H4 (cell line): ENCODE results near the gene NRXN3. TPM values are rescaled to one million over a fixed set of nuclear protein-coding genes. Genes with fewer than 3 reads are reported as not detected.

ENCODE experiments used
- DNase-seq: peaks from one replicate; pipeline ENCODE4 v3.0.0-alpha.2; 2015; ENCODE audit warnings: low spot score
- total RNA-seq: library from RNA; depleted of rRNA; stranded (reverse); fragments of >200 nt; shearing (Covaris generic); gene quantifications from 2 replicates; pipeline ENCODE4 v1.2.3, GENCODE V29; 2014

Gene NRXN3
- total RNA-seq, 1 experiment from 2014 or later: 0.37 TPM

- no peak for DNase-seq
Measured at GRCh38 chr14:79605849-79606248, 1435.7 kb downstream of the NRXN3 start.

GRCh38 chr14:79608446-79608845, 1438.3 kb downstream of the NRXN3 start:
- DNase-seq: no peak

GRCh38 chr14:79613625-79614024, 1443.5 kb downstream of the NRXN3 start:
- DNase-seq: no peak

- no peak for DNase-seq
Measured at GRCh38 chr14:79614448-79614847, 1444.3 kb downstream of the NRXN3 start.

- peak; percentile 0 for DNase-seq
Measured at GRCh38 chr14:79627058-79627457, 1456.9 kb downstream of the NRXN3 start.

- peak; percentile 1 for DNase-seq
Measured at GRCh38 chr14:79629411-79630287, 1459.5 kb downstream of the NRXN3 start.

GRCh38 chr14:79630288-79630960, 1460.3 kb downstream of the NRXN3 start:
- DNase-seq: peak; percentile 1

- DNase-seq: peak; percentile 4
Measured at GRCh38 chr14:79631276-79631675, 1461.1 kb downstream of the NRXN3 start.

- DNase-seq: peak; percentile 0
Measured at GRCh38 chr14:79638672-79639266, 1468.6 kb downstream of the NRXN3 start.

GRCh38 chr14:79639613-79640012, 1469.4 kb downstream of the NRXN3 start:
- peak; percentile 0 for DNase-seq

GRCh38 chr14:79641371-79641770, 1471.2 kb downstream of the NRXN3 start:
- no peak for DNase-seq

- DNase-seq: no peak
Measured at GRCh38 chr14:79643132-79643531, 1473.0 kb downstream of the NRXN3 start.

GRCh38 chr14:79645753-79646362, 1475.7 kb downstream of the NRXN3 start:
- no peak for DNase-seq

- DNase-seq: no peak
Measured at GRCh38 chr14:79649856-79650255, 1479.7 kb downstream of the NRXN3 start.

GRCh38 chr14:79652513-79653307, 1482.5 kb downstream of the NRXN3 start:
- peak; percentile 0 for DNase-seq

- DNase-seq: no peak
Measured at GRCh38 chr14:79656056-79656455, 1485.9 kb downstream of the NRXN3 start.

GRCh38 chr14:79656496-79656895, 1486.3 kb downstream of the NRXN3 start:
- DNase-seq: no peak

- no peak for DNase-seq
Measured at GRCh38 chr14:79658221-79658620, 1488.0 kb downstream of the NRXN3 start.

- DNase-seq: no peak
Measured at GRCh38 chr14:79658769-79659168, 1488.6 kb downstream of the NRXN3 start.

- DNase-seq: no peak
Measured at GRCh38 chr14:79660053-79660939, 1490.1 kb downstream of the NRXN3 start.
